A673 (cell line): Measurements from ENCODE around the gene GPSM1. TPM values are rescaled to one million over a fixed set of nuclear protein-coding genes. Genes with fewer than 3 reads are reported as not detected.

ENCODE experiments used
- BruUV-seq: library from RNA; stranded (reverse); fragments of 400-500 nt; replicated peaks from 2 replicates; lab custom pipeline; 2021; lab: Mats Ljungman, UMichigan
- CTCF ChIA-PET: fragments of 300-600 bp; sonication (Branson Sonifier 250); formaldehyde crosslinking; loops from one replicate; lab custom pipeline; 2022; ENCODE audit warnings: antibody characterized with exemption; lab: Charles Lee
- POLR2A ChIA-PET: fragments of 300-600 bp; sonication (Branson Sonifier 250); formaldehyde crosslinking; loops from one replicate; lab custom pipeline; 2022; ENCODE audit warnings: antibody characterized with exemption; ENCODE audit not compliant: low non-redundant PET; lab: Charles Lee
- DNase-seq: peaks from one replicate; pipeline ENCODE4 v3.0.0-alpha.2; 2015; ENCODE audit warnings: low spot score
- H3K27ac ChIP-seq: fragments of 200-600 bp; sonication (generic); 2 replicates; pipeline ENCODE4 v1.5.1; 2016; ENCODE audit warnings: mixed run types, low read depth, mild to moderate bottlenecking, mixed read lengths, antibody characterized with exemption, low read length; ENCODE audit not compliant: poor library complexity, severe bottlenecking
- H3K27me3 ChIP-seq: fragments of 200-600 bp; sonication (generic); replicated peaks from 2 replicates; pipeline ENCODE4 v1.6.1; 2017; ENCODE audit warnings: mixed run types, low read depth, mild to moderate bottlenecking, mixed read lengths, antibody characterized with exemption, low read length; ENCODE audit not compliant: insufficient read depth, poor library complexity
- H3K36me3 ChIP-seq: fragments of 200-600 bp; sonication (generic); 2 replicates; pipeline ENCODE4 v1.6.1; 2016; ENCODE audit warnings: mixed run types, mild to moderate bottlenecking, mixed read lengths, antibody characterized with exemption, low read length; ENCODE audit not compliant: insufficient read depth, poor library complexity, severe bottlenecking
- H3K4me1 ChIP-seq: fragments of 200-600 bp; sonication (generic); 2 replicates; pipeline ENCODE4 v1.6.1; 2017; ENCODE audit warnings: mixed run types, mild to moderate bottlenecking, mixed read lengths, antibody characterized with exemption, low read length; ENCODE audit not compliant: insufficient read depth, poor library complexity, severe bottlenecking
- H3K4me3 ChIP-seq: fragments of 200-600 bp; sonication (generic); 2 replicates; pipeline ENCODE4 v1.5.1; 2016; ENCODE audit warnings: low read depth, mixed run types, mild to moderate bottlenecking, mixed read lengths, low read length; ENCODE audit not compliant: poor library complexity, severe bottlenecking
- H3K9me3 ChIP-seq: fragments of 200-600 bp; sonication (generic); 2 replicates; pipeline ENCODE4 v1.6.1; 2016; ENCODE audit warnings: mixed run types, low read depth, mild to moderate bottlenecking, mixed read lengths, antibody characterized with exemption, low read length; ENCODE audit not compliant: poor library complexity, severe bottlenecking
- CTCF ChIP-seq: fragments of 300-800, 200-600 bp; sonication (generic); conservative IDR thresholded peaks from 2 replicates; pipeline ENCODE4 v1.5.1; 2017; ENCODE audit warnings: low read depth, mild to moderate bottlenecking, antibody characterized with exemption, low read length, moderate library complexity, mixed read lengths
- EZH2 ChIP-seq: fragments of 200-600 bp; sonication (generic); IDR thresholded peaks from 2 replicates; pipeline ENCODE4 v1.6.1; 2017; ENCODE audit warnings: borderline replicate concordance, low read depth, mild to moderate bottlenecking, mixed read lengths, antibody characterized with exemption, low read length; ENCODE audit not compliant: poor library complexity, severe bottlenecking
- intact Hi-C: fragments of 100-400 bp; cut with micrococcal nuclease; formaldehyde crosslinking; loops from one replicate; pipeline ENCODE4 v1.10.0; 2022; ENCODE audit not compliant: unreplicated experiment
- total RNA-seq: library from RNA; stranded (reverse); gene quantifications from 2 replicates; pipeline ENCODE4 v1.2.3, GENCODE V29; 2021

The GPSM1 gene
- total RNA-seq, 1 experiment from 2014 or later: 36.4 TPM

GRCh38 chr9:136366826-136367225 lies 39.5 kb downstream of the GPSM1 start:
- H3K4me3 ChIP-seq: no peak overlapping the region
- peaks cover 5% of the 10 kb centered on the region for H3K4me1 ChIP-seq
- POLR2A ChIA-PET: no interaction called here
- H3K9me3 ChIP-seq: no peaks in the 10 kb centered on the region
- BruUV-seq: no TSS peak
- H3K27ac ChIP-seq: no peak overlapping the region
- no peaks in the 10 kb centered on the region for H3K27me3 ChIP-seq
- intact Hi-C loops: no loop called here
- TF ChIP-seq EZH2: no peak
- TF ChIP-seq CTCF: no peak
- no peak for DNase-seq
- CTCF ChIA-PET: no interaction called here
- H3K36me3 ChIP-seq: no peaks in the 10 kb centered on the region

DNA sequence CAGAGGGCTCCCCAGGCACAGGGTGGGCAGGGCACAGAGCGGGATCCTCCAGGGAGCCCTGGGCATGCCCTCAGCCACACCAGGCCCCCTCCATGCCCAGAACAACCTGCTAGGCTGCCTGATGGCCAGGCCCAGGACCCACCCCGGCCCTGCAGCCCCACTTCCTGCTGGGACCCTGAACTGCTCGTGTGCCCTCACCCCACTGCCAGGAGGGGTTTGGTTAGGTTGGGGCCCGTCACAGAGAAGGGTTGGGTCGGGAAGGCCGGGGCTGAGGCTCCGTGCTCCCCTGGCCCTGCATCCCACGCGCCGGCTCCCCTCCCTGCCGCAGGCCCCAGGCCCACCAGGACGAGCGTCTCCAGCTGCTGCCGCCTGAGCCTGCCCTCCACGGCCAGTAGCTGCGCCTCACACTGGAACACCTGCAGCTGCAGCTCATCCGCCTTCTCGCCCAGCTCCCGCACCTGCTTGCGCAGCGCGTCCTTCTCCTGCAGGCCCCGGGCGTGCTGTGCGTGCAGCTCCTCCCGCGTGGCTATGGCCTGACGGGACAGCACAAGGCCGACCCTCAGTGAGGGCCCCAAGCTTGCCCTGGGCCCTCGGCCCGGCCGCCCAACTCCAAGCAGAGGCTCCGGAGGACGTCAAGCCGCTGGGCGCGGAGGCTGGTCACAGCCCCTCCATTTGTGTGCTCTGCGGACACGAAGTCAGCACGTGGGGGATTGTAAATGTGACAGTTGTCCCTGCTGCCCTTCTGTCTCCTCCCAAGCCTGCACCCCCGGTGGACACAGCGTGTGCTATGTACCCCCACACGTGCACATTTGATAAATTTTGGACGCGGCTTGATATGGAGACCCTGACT lies 40.2 kb downstream of the GPSM1 start:
- Histone ChIP-seq H3K27me3 (no peaks in the 10 kb centered on the region), H3K27ac (no peak overlapping the region), H3K4me3 (no peak overlapping the region), H3K9me3 (no peaks in the 10 kb centered on the region), H3K36me3 (no peaks in the 10 kb centered on the region), H3K4me1 (peaks cover 5% of the 10 kb centered on the region)
- intact Hi-C loops: no loop called here
- CTCF ChIA-PET: no interaction called here
- TF ChIP-seq EZH2: no peak
- no peak for TF ChIP-seq CTCF
- BruUV-seq: no TSS peak
- POLR2A ChIA-PET: no interaction called here
- no peak for DNase-seq

DNA sequence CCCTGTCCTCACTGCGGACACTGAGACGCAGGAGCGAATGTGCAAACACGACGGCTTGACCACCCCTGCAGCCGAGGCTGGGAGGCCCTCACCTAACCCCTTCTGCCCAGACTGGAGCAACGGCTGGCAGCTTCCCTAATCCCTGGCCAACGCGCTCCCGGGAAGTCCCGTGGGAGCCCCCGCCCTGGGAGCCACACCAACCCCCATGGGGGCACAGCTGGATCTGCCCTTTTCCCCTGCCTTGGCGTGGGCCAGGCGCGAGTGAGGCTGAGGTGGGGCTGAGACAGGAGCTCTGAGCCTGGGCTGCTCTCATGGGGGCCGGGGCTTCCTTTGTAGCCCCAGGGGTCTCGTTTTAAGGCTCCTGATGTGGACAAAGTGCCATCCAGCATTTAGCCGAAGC lies 40.9 kb downstream of the GPSM1 start:
- CTCF ChIA-PET: no interaction called here
- H3K4me3 ChIP-seq: no peak overlapping the region
- no peaks in the 10 kb centered on the region for H3K36me3 ChIP-seq
- no peak overlapping the region for H3K27ac ChIP-seq
- no TSS peak for BruUV-seq
- intact Hi-C loops: no loop called here
- H3K4me1 ChIP-seq: peaks cover 5% of the 10 kb centered on the region
- H3K27me3 ChIP-seq: no peaks in the 10 kb centered on the region
- TF ChIP-seq CTCF (no peak), EZH2 (no peak)
- DNase-seq: no peak
- H3K9me3 ChIP-seq: no peaks in the 10 kb centered on the region
- POLR2A ChIA-PET: no interaction called here
